Subcutaneous adipose tissue (tissue), 4 donors: ENCODE data around the gene BRS3. TPM values are rescaled to one million over a fixed set of nuclear protein-coding genes. Genes with fewer than 3 reads are reported as not detected.

Experiments
- total RNA-seq, 4 donors: library from RNA; depleted of rRNA; stranded (reverse); fragments of >200 nt; gene quantifications; one replicate each; pipeline ENCODE4 v1.1.0, GENCODE V29; 2016
- TF ChIP-seq, protein P1 (sequence below): fragments of 450-650 bp; IDR thresholded peaks from one replicate; pipeline ENCODE4 v1.5.1; 2016; ENCODE audit warnings: low read depth, mild to moderate bottlenecking, control low read depth, antibody characterized with exemption, moderate library complexity

The BRS3 gene
- total RNA-seq, 4 donors from 2014 or later = not detected

DNA sequence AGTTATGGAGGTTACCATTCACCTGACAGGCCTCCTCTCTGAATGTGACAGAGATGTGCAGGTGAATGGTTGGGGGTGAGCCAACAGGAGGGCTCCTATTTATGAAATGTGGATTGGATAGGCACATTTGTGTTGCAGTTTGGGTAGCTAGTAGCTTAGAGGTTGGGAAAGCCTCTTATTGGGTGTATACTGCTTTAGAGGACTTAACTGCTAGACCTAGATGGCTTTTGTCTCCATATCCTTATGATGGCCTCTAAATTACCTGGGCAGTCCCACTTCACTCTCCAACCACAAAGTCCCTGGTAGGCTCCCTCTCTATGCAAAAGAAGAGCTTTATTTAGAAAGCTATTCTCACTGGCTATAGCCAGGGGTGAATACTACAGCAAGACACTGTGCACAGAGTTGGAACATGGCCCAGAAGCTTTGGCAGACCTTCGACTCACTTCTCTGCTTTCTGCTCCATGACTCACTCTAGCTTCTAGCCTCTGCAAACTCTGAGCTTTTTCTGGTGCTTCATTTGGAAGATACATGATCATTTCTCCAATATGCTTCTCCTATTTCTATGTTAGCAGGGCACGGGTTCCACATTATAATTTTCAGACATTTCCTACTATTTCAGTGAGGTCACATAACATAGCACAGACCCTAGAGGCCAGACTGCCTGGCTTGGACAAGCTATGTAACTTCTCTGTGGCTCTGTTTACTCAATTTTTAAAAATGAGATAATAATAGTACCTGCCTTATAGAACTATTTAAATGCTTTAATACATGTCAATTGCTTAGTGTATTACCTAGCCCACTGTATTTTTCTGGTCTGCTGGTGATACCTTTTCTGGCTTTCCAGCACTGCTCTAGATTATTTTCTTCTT lies 38.2 kb downstream of the BRS3 start:
- TF ChIP-seq, protein P1, sequence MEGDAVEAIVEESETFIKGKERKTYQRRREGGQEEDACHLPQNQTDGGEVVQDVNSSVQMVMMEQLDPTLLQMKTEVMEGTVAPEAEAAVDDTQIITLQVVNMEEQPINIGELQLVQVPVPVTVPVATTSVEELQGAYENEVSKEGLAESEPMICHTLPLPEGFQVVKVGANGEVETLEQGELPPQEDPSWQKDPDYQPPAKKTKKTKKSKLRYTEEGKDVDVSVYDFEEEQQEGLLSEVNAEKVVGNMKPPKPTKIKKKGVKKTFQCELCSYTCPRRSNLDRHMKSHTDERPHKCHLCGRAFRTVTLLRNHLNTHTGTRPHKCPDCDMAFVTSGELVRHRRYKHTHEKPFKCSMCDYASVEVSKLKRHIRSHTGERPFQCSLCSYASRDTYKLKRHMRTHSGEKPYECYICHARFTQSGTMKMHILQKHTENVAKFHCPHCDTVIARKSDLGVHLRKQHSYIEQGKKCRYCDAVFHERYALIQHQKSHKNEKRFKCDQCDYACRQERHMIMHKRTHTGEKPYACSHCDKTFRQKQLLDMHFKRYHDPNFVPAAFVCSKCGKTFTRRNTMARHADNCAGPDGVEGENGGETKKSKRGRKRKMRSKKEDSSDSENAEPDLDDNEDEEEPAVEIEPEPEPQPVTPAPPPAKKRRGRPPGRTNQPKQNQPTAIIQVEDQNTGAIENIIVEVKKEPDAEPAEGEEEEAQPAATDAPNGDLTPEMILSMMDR = no peak

DNA sequence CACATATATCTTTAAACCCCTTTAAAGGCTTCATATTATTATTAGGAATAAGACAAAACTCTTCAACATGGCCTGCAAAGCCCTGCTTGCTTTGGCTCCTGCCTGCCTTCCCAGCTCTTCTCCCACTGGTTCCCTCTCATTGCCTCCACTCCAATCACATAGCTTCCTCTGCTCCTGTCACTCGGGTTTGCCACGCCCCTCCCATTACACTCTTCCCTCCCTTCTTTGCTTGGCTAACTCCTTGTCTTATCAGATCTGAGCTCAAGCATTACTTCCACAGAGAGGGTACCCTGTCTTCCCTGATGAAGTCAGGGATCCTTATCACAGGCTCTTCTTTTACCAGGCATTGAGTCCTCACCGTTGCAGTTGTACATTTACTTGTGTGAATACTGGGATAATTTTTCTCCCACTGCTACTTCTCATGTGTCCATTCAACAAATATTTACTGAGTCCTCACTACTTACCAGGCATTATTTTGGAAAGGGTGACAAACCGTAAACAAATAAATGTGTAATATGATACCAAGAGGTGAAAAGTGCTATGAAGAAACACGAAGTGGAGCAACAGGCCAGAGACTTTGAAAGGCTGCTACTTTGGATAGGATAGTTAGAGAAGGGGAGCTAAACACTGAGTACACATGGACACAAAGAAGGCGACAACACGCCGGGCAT lies 41.0 kb downstream of the BRS3 start:
- TF ChIP-seq, protein P1 = no peak

DNA sequence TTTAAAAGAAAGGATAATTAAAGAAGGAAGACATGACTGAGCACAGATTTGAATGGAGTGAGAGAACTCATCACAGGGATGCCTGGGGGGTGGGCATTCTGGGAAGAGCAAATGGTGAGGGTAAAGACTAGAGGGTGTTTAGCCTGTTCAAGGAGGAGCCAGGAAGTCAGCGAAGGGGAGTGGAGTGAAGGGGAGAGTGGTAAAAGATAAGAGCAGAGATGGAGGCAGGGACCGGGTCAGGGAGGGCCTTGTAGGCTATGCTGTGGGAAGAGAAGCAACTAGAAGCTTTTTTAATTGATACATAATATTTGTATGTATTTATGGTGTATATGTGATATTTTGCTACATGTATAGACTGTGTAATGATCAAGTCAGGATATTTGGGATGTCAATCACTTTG lies 42.0 kb downstream of the BRS3 start:
- TF ChIP-seq, protein P1 = no peak

GRCh38 chrX:136531951-136532350 lies 44.2 kb downstream of the BRS3 start, which contains the start of gene VGLL1:
VGLL1 (plus strand) TSS chrX:136532215; CDS start chrX:136536021, 3,806 bp downstream.
- TF ChIP-seq, protein P1 = no peak

DNA sequence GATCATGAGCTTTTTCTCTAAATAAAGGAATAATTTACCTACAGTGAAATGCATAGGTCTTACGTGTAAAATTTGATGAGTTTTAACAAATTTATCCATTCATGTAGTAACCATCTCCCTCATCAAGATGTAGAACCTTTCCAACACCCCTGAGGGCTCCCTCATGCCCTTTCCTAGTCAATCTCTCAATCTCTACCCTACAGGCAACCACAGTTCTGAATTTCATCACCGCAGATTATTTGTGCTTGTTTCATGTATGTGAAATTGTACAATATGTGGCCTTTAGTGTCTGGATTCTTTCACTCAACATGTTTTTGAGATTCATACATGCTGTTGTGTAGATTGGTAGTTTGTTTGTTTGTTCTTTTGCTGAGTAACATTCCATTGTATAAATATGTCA lies 46.4 kb downstream of the BRS3 start:
- TF ChIP-seq, protein P1 = no peak

GRCh38 chrX:136538811-136539210 lies 51.1 kb downstream of the BRS3 start:
- TF ChIP-seq, protein P1 = no peak

DNA sequence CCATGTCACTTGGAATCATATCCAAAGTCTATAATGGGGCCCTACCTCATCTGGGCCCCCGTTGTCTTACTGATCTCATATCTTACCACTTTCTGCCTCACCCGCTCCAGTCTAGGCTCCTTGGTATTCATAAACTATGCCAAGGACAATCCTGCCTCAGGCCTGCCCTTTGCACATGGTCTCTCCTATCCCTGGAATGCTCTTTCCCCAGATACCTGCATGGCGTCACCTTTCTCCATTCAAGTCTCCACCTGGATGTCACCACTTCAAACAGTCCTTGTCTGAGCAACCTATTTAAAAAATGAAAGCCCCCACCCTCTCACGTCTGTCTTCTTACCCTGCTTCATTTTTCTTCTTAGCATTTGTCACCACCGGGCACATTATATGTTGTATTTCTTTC lies 52.5 kb downstream of the BRS3 start:
- TF ChIP-seq, protein P1 = no peak
